H1 (cell line): ENCODE measurements around the gene NBEA. TPM values are rescaled to one million over a fixed set of nuclear protein-coding genes. Genes with fewer than 3 reads are reported as not detected.

Experiments
- CTCF ChIA-PET: fragments of 300-600 bp; sonication (Branson Sonifier 250); formaldehyde crosslinking; loops from one replicate; lab custom pipeline; 2021; ENCODE audit not compliant: partially characterized antibody; lab: Charles Lee
- POLR2A ChIA-PET: fragments of 300-600 bp; sonication (Branson Sonifier 250); formaldehyde crosslinking; loops from one replicate; lab custom pipeline; 2021; ENCODE audit warnings: inconsistent platforms; ENCODE audit not compliant: partially characterized antibody; lab: Charles Lee
- DNase-seq, 2 experiments: peaks; one replicate each; pipeline versions ENCODE4 v3.0.0 to v3.0.0-alpha.2; 2010 to 2022; ENCODE audit warnings: low spot score in 2 of 2, low read depth in 1 of 2, mixed read lengths in 1 of 2
- FAIRE-seq: peaks from 2 replicates; lab custom pipeline; 2011; peaks lifted over from hg19 to GRCh38; lab: Jason Lieb, UNC
- H2AFZ ChIP-seq: 2 replicates; pipeline ENCODE4 v1.8.1; 2012; ENCODE audit warnings: low read length, inconsistent platforms
- H2AK5ac ChIP-seq: 2 replicates; pipeline ENCODE4 v1.6.1; 2013; ENCODE audit warnings: low read depth, low read length
- H2BK120ac ChIP-seq: replicated peaks from 2 replicates; pipeline ENCODE3; 2013; ENCODE audit warnings: low read depth, low read length, inconsistent platforms
- H2BK12ac ChIP-seq: 2 replicates; pipeline ENCODE4 v1.6.1; 2013; ENCODE audit warnings: low read depth, low read length
- H2BK15ac ChIP-seq: 2 replicates; pipeline ENCODE4 v1.6.1; 2013; ENCODE audit warnings: low read length
- H2BK20ac ChIP-seq: 2 replicates; pipeline ENCODE4 v1.6.1; 2013; ENCODE audit warnings: low read length
- H2BK5ac ChIP-seq: 2 replicates; pipeline ENCODE4 v1.6.1; 2013; ENCODE audit warnings: low read depth, low read length
- H3K14ac ChIP-seq: 2 replicates; pipeline ENCODE4 v1.6.1; 2013; ENCODE audit warnings: inconsistent platforms; ENCODE audit not compliant: insufficient read length
- H3K18ac ChIP-seq: 2 replicates; pipeline ENCODE4 v1.6.1; 2013; ENCODE audit warnings: low read length; ENCODE audit errors: extremely low read depth
- H3K23ac ChIP-seq: 2 replicates; pipeline ENCODE4 v1.6.1; 2013; ENCODE audit warnings: inconsistent platforms; ENCODE audit not compliant: insufficient read length
- H3K23me2 ChIP-seq: 2 replicates; pipeline ENCODE4 v1.6.1; 2013; ENCODE audit warnings: low read depth, low read length
- H3K27ac ChIP-seq: 2 replicates; pipeline ENCODE4 v1.6.1; 2011; ENCODE audit warnings: low read depth, low read length, inconsistent platforms
- H3K27me3 ChIP-seq, 4 experiments: replicated peaks in 1 of 4; 1 replicate in 1 of 4; 2 replicates in 3 of 4; pipeline versions ENCODE4 v1.6.1 to v1.8.1; 2011 to 2013; ENCODE audit warnings: low read length in 3 of 4, mild to moderate bottlenecking in 3 of 4, inconsistent platforms in 2 of 4, mixed read lengths in 2 of 4, moderate library complexity in 1 of 4; ENCODE audit not compliant: control insufficient read depth in 3 of 4, insufficient read depth in 3 of 4; ENCODE audit errors: extremely low read depth in 1 of 4
- H3K36me3 ChIP-seq, 4 experiments: 2 replicates each; pipeline versions ENCODE4 v1.6.1 to v1.8.1; 2011 to 2013; ENCODE audit warnings: mild to moderate bottlenecking in 4 of 4, low read length in 3 of 4, moderate library complexity in 2 of 4, control low read depth in 1 of 4, inconsistent platforms in 1 of 4; ENCODE audit not compliant: insufficient read depth in 4 of 4, control insufficient read depth in 2 of 4
- H3K4ac ChIP-seq: replicated peaks from 2 replicates; pipeline ENCODE3; 2013; ENCODE audit warnings: low read length, low read depth, mixed read lengths, inconsistent platforms; ENCODE audit not compliant: insufficient read length
- H3K4me1 ChIP-seq, 4 experiments: replicated peaks in 1 of 4; 1 replicate in 1 of 4; 2 replicates in 3 of 4; pipeline versions ENCODE4 v1.6.1 to v1.8.1; 2011 to 2013; ENCODE audit warnings: low read length in 3 of 4, inconsistent platforms in 2 of 4, mixed read lengths in 1 of 4; ENCODE audit not compliant: insufficient read depth in 4 of 4, control insufficient read depth in 3 of 4
- H3K4me2 ChIP-seq, 2 experiments: 2 replicates each; pipeline versions ENCODE4 v1.6.1 to v1.8.1; 2011 to 2013; ENCODE audit warnings: low read depth in 2 of 2, low read length in 2 of 2, control low read depth in 1 of 2, inconsistent platforms in 1 of 2, mild to moderate bottlenecking in 1 of 2; ENCODE audit not compliant: insufficient read depth in 1 of 2
- H3K4me3 ChIP-seq, 4 experiments: fragments of 200-600, 300-600 bp in 1 of 4; sonication (generic), shearing (Covaris generic), sonication (Bioruptor Twin) in 1 of 4; 2 replicates each; pipeline versions ENCODE4 v1.5.1 to v1.8.1; 2011 to 2016; ENCODE audit warnings: low read length in 4 of 4, low read depth in 3 of 4, control low read depth in 2 of 4, inconsistent platforms in 2 of 4, mild to moderate bottlenecking in 2 of 4, mixed read lengths in 1 of 4, moderate library complexity in 1 of 4; ENCODE audit not compliant: insufficient read depth in 2 of 4; ENCODE audit errors: extremely low read depth in 1 of 4
- H3K56ac ChIP-seq: replicated peaks from 2 replicates; pipeline ENCODE3; 2013; ENCODE audit warnings: low read depth, mild to moderate bottlenecking, mixed read lengths, low read length, inconsistent platforms; ENCODE audit not compliant: insufficient read length
- H3K79me1 ChIP-seq: 2 replicates; pipeline ENCODE4 v1.6.1; 2013; ENCODE audit warnings: low read depth, low read length, control low read depth
- H3K79me2 ChIP-seq, 2 experiments: 2 replicates each; pipeline versions ENCODE4 v1.6.1 to v1.8.1; 2012 to 2013; ENCODE audit warnings: low read length in 2 of 2, mild to moderate bottlenecking in 2 of 2, inconsistent platforms in 1 of 2; ENCODE audit not compliant: insufficient read depth in 2 of 2, control insufficient read depth in 1 of 2
- H3K9ac ChIP-seq, 4 experiments: replicated peaks in 1 of 4; 1 replicate in 1 of 4; 2 replicates in 3 of 4; pipeline versions ENCODE4 v1.6.1 to v1.8.1; 2011 to 2013; ENCODE audit warnings: low read depth in 3 of 4, low read length in 3 of 4, control low read depth in 2 of 4, mild to moderate bottlenecking in 2 of 4, moderate library complexity in 2 of 4, inconsistent platforms in 1 of 4; ENCODE audit errors: extremely low read depth in 1 of 4
- H3K9me3 ChIP-seq, 2 experiments: 2 replicates each; pipeline versions ENCODE4 v1.6.1 to v1.8.1; 2012 to 2013; ENCODE audit warnings: mild to moderate bottlenecking in 2 of 2, moderate library complexity in 2 of 2, control low read depth in 1 of 2, inconsistent platforms in 1 of 2, low read depth in 1 of 2, low read length in 1 of 2, mixed read lengths in 1 of 2; ENCODE audit not compliant: insufficient read depth in 2 of 2
- H4K20me1 ChIP-seq, 2 experiments: replicated peaks in 1 of 2; 2 replicates each; pipeline versions ENCODE3 to v1.8.1; 2011 to 2013; ENCODE audit warnings: inconsistent platforms in 2 of 2, low read length in 2 of 2, mild to moderate bottlenecking in 1 of 2; ENCODE audit not compliant: insufficient read depth in 2 of 2, control insufficient read depth in 1 of 2
- H4K5ac ChIP-seq: 2 replicates; pipeline ENCODE4 v1.6.1; 2013; ENCODE audit warnings: low read length, low read depth, mixed read lengths, inconsistent platforms; ENCODE audit not compliant: insufficient read length
- H4K8ac ChIP-seq: 2 replicates; pipeline ENCODE4 v1.8.0; 2013; ENCODE audit warnings: mild to moderate bottlenecking, moderate library complexity, low read length, inconsistent platforms; ENCODE audit not compliant: insufficient read depth; ENCODE audit errors: extremely low read depth
- H4K91ac ChIP-seq: replicated peaks from 2 replicates; pipeline ENCODE3; 2013; ENCODE audit warnings: low read length, mixed read lengths, inconsistent platforms; ENCODE audit not compliant: insufficient read length
- BRCA1 ChIP-seq: IDR thresholded peaks from 2 replicates; pipeline ENCODE4 v1.6.1; 2012; ENCODE audit warnings: low read depth, low read length, improper control_type of control experiment
- CHD2 ChIP-seq: IDR thresholded peaks from 2 replicates; pipeline ENCODE4 v1.6.1; 2012; ENCODE audit warnings: low read length, improper control_type of control experiment
- EP300 ChIP-seq, 2 experiments: IDR thresholded peaks; 1 replicate in 1 of 2; 2 replicates in 1 of 2; pipeline ENCODE4 v1.6.1; 2011 to 2012; ENCODE audit warnings: low read depth in 2 of 2, low read length in 2 of 2, mild to moderate bottlenecking in 2 of 2, borderline replicate concordance in 1 of 2, inconsistent platforms in 1 of 2, moderate library complexity in 1 of 2
- JUN ChIP-seq: IDR thresholded peaks from 2 replicates; pipeline ENCODE4 v1.6.1; 2011; ENCODE audit warnings: low read depth, mild to moderate bottlenecking, improper control_type of control experiment, low read length
- USF2 ChIP-seq: IDR thresholded peaks from 2 replicates; pipeline ENCODE4 v1.6.1; 2011; ENCODE audit warnings: low read length, improper control_type of control experiment
- YY1 ChIP-seq: IDR thresholded peaks from 2 replicates; pipeline ENCODE4 v1.6.1; 2011; ENCODE audit warnings: low read depth, mild to moderate bottlenecking, low read length
- WGBS, 2 experiments: shearing (Covaris generic) in 1 of 2; methylation state at CpG; one replicate each; pipeline versions ENCODE4 v1.1.6 to v1.1.7; 2013 to 2015; ENCODE audit warnings: low lambda C conversion rate in 2 of 2, mixed read lengths in 2 of 2, inconsistent platforms in 1 of 2, low coverage in 1 of 2, missing lambda C conversion rate in 1 of 2; ENCODE audit not compliant: insufficient replicate concordance in 2 of 2, insufficient coverage in 1 of 2, insufficient read length in 1 of 2; ENCODE audit errors: extremely low coverage in 1 of 2, missing lambda C conversion rate in 1 of 2; 5-methylcytosine and 5-hydroxymethylcytosine counted together
- polyA plus RNA-seq, 7 experiments: library from polyadenylated mRNA; depleted of rRNA in 3 of 7; stranded (reverse) in 5 of 7; unstranded in 2 of 7; fragments of >200 nt in 5 of 7; fragments of 200-250 nt in 2 of 7; gene quantifications; 1 replicate in 5 of 7; 2 replicates in 1 of 7; 4 replicates in 1 of 7; pipeline versions ENCODE4 v1.2.1 to v1.2.3, GENCODE V29; 2011 to 2013; ENCODE audit warnings: missing spikeins in 2 of 7, mixed read lengths in 2 of 7
- total RNA-seq: library from RNA; stranded (reverse); fragmentation: NEBNext Ultra II Directional; extraction: Animal tissue kit (Norgen Biotek cat#: 25700); gene quantifications from 2 replicates; pipeline ENCODE4 v1.2.1, GENCODE V29; 2021

Gene NBEA
- total and polyA plus RNA-seq, 2 of the 8 experiments (the other 6 are each of a cell fraction or from before 2014, with no cell fraction given), result 14.2 to 21.5 TPM

GRCh38 chr13:34939771-34940170 lies 2.3 kb upstream of the NBEA start:
- no peak overlapping the region for H3K4me3 ChIP-seq
- H3K27me3 ChIP-seq, result no peaks in the 10 kb centered on the region
- FAIRE-seq (no peak), DNase-seq (no peak)
- no peak overlapping the region for H2BK20ac ChIP-seq
- H3K56ac ChIP-seq, result no peak overlapping the region
- peaks cover 2 to 6% (median 3%) of the 10 kb centered on the region in 4 experiments; a peak in 5 of 7 replicates for H3K4me1 ChIP-seq
- no peak overlapping the region for H3K14ac ChIP-seq
- H4K8ac ChIP-seq, result no peak overlapping the region
- peaks cover 7 to 10% of the 10 kb centered on the region in 2 experiments for H4K20me1 ChIP-seq
- H3K9me3 ChIP-seq, result no peaks in the 10 kb centered on the region
- no peak overlapping the region for H2BK12ac ChIP-seq
- peaks cover 0 to 20% of the 10 kb centered on the region in 2 experiments; a peak in 2 of 4 replicates for H3K79me2 ChIP-seq
- H3K23ac ChIP-seq, result no peak overlapping the region
- CTCF ChIA-PET, result interaction anchor here (1.4 kb wide), 1 partner anchor 45 kb away, joined by 3 read pairs; no protein-coding TSS in a partner anchor
- 100% methylated on average over 1 of the region's 1 CpG; no CpG with 5 or more reads in 1 of the 2 experiments for WGBS, 2 experiments
- no peak overlapping the region for H3K9ac ChIP-seq
- H3K18ac ChIP-seq, result no peak overlapping the region
- no peak overlapping the region for H3K4ac ChIP-seq
- H3K23me2 ChIP-seq, result peaks cover 13% of the 10 kb centered on the region
- no peak overlapping the region for H3K4me2 ChIP-seq
- H2BK120ac ChIP-seq, result no peak overlapping the region
- H3K27ac ChIP-seq, result no peak overlapping the region
- H3K36me3 ChIP-seq, result no peaks in the 10 kb centered on the region
- no peak overlapping the region for H2BK5ac ChIP-seq
- POLR2A ChIA-PET, result no interaction called here
- H3K79me1 ChIP-seq, result no peaks in the 10 kb centered on the region
- TF ChIP-seq BRCA1, result no peak
- TF ChIP-seq JUN, result no peak
- TF ChIP-seq YY1, result no peak
- no peak for TF ChIP-seq EP300 (IDR thresholded peaks at IDR 0.05; ENCODE audit: borderline replicate concordance in 1 of 2, low read depth in 2 of 2, low read length in 2 of 2)
- no peak for TF ChIP-seq CHD2
- TF ChIP-seq USF2, result no peak
- H2AK5ac ChIP-seq, result no peak overlapping the region
- no peak overlapping the region for H2BK15ac ChIP-seq
- H4K5ac ChIP-seq, result no peak overlapping the region
- no peak overlapping the region for H2AFZ ChIP-seq
- no peak overlapping the region for H4K91ac ChIP-seq
